ENCODE measurements around the gene CTIF. TPM values are rescaled to one million over a fixed set of nuclear protein-coding genes. Genes with fewer than 3 reads are reported as not detected.

The CTIF gene
- total RNA-seq, 1 donor from 2014 or later, result 67.9 TPM

- no peak for DNase-seq (ENCODE audit: low spot score in 2 of 2, unreplicated experiment in 2 of 2)
- TF ChIP-seq CTCF (IDR thresholded peaks at IDR 0.05; ENCODE audit: unreplicated experiment), result no peak
- peaks cover 8% of the 10 kb centered on the region for H3K4me1 Mint-ChIP-seq
- peaks cover 4% of the 10 kb centered on the region for H3K36me3 Mint-ChIP-seq
- no peak overlapping the region for H3K4me3 Mint-ChIP-seq
- no peaks in the 10 kb centered on the region for H3K27me3 Mint-ChIP-seq (ENCODE audit: low read depth)
- H3K27ac Mint-ChIP-seq, result no peak overlapping the region
- peaks cover 9% of the 10 kb centered on the region for H3K9me3 Mint-ChIP-seq
Measured at GRCh38 chr18:48909721-48910120, 370.9 kb downstream of the CTIF start.

- Mint-ChIP-seq H3K4me1 (peaks cover 20% of the 10 kb centered on the region), H3K27me3 (ENCODE audit: low read depth) (no peaks in the 10 kb centered on the region), H3K36me3 (no peaks in the 10 kb centered on the region), H3K27ac (no peak overlapping the region), H3K4me3 (no peak overlapping the region), H3K9me3 (no peaks in the 10 kb centered on the region)
- TF ChIP-seq CTCF (IDR thresholded peaks at IDR 0.05; ENCODE audit: unreplicated experiment), result no peak
- no peak for DNase-seq (ENCODE audit: low spot score in 2 of 2, unreplicated experiment in 2 of 2)
Measured at GRCh38 chr18:48910972-48911545, 372.2 kb downstream of the CTIF start.

Small RNA genes lying within 50 kb of the gene (microRNA-seq; reads per million reads assigned to microRNA genes)
- gene MIR4743, result not detected

Other genes starting within 250 kb of the CTIF start
- 7.0 to 9.1 TPM (median 7.4 TPM) in 3 replicates for gene ZBTB7C, start 129.6 kb upstream of the CTIF start, total RNA-seq

All from mesothelial cell of epicardium (in vitro differentiated cells).